PFSK-1 (cell line): ENCODE results near the gene EVI5L.

ENCODE experiments used
- FOXP2 ChIP-seq: optimal IDR thresholded peaks from 2 replicates; pipeline ENCODE3; 2011; ENCODE audit warnings: borderline replicate concordance, control low read depth, inconsistent platforms; ENCODE audit not compliant: insufficient read depth; ENCODE audit errors: extremely low read length, extremely low read depth
- POLR2AphosphoS5 ChIP-seq: IDR thresholded peaks from 2 replicates; pipeline ENCODE4 v1.6.1; 2012; ENCODE audit warnings: low read depth, mild to moderate bottlenecking, control low read depth, low read length, moderate library complexity
- REST ChIP-seq, 2 experiments: IDR thresholded peaks; 2 replicates each; pipeline versions ENCODE4 v1.6.1 to v1.8.0; 2011 to 2012; ENCODE audit warnings: low read depth in 2 of 2, low read length in 2 of 2, control low read depth in 1 of 2, inconsistent platforms in 1 of 2, mild to moderate bottlenecking in 1 of 2, moderate library complexity in 1 of 2; ENCODE audit not compliant: insufficient read depth in 1 of 2
- SIN3A ChIP-seq: IDR thresholded peaks from 2 replicates; pipeline ENCODE4 v1.6.1; 2012; ENCODE audit warnings: mild to moderate bottlenecking, low read length, moderate library complexity, borderline replicate concordance; ENCODE audit not compliant: insufficient read depth
- TAF1 ChIP-seq: IDR thresholded peaks from 2 replicates; pipeline ENCODE4 v1.6.1; 2012; ENCODE audit warnings: low read length, control low read depth, borderline replicate concordance; ENCODE audit not compliant: insufficient read depth

EVI5L gene

GRCh38 chr19:7903244-7904073 is 73.4 kb downstream of the EVI5L start, which contains the start of gene MAP2K7:
TSS of gene MAP2K7 (plus strand) at chr19:7903877. CDS start at chr19:7903945, 68 bp downstream.
- TF ChIP-seq TAF1 = peak; percentile 98
- TF ChIP-seq POLR2AphosphoS5 = peak; percentile 99
- peak; percentile 53 to 68; a peak in 3 of 4 replicates for TF ChIP-seq REST (IDR thresholded peaks at IDR 0.05; ENCODE audit: insufficient read depth in 1 of 2, low read depth in 2 of 2, low read length in 2 of 2)
- TF ChIP-seq SIN3A = 0 out of 2 replicates have a peak, but pooled peaks have one; percentile 62
- TF ChIP-seq FOXP2 = no peak

GRCh38 chr19:7904074-7905020 is 74.3 kb downstream of the EVI5L start:
- no peak for TF ChIP-seq TAF1
- TF ChIP-seq POLR2AphosphoS5 = 0 out of 2 replicates have a peak, but pooled peaks have one; percentile 3

GRCh38 chr19:7905268-7905667 is 75.2 kb downstream of the EVI5L start:
- no peak for TF ChIP-seq POLR2AphosphoS5
- TF ChIP-seq SIN3A = no peak
- TF ChIP-seq TAF1 = no peak
- TF ChIP-seq REST (IDR thresholded peaks at IDR 0.05; ENCODE audit: insufficient read depth in 1 of 2, low read depth in 2 of 2, low read length in 2 of 2) = no peak

- TF ChIP-seq FOXP2 (no peak), TAF1 (no peak), POLR2AphosphoS5 (no peak), REST (IDR thresholded peaks at IDR 0.05; ENCODE audit: insufficient read depth in 1 of 2, low read depth in 2 of 2, low read length in 2 of 2) (no peak), SIN3A (no peak)
Measured at GRCh38 chr19:7905859-7906258, 75.8 kb downstream of the EVI5L start.

GRCh38 chr19:7907122-7907521 is 77.1 kb downstream of the EVI5L start:
- TF ChIP-seq REST (IDR thresholded peaks at IDR 0.05; ENCODE audit: insufficient read depth in 1 of 2, low read depth in 2 of 2, low read length in 2 of 2) = no peak
- TF ChIP-seq POLR2AphosphoS5 = no peak
- no peak for TF ChIP-seq FOXP2
- no peak for TF ChIP-seq SIN3A
- no peak for TF ChIP-seq TAF1
